Measurements from ENCODE around the gene OSBPL5. TPM values are rescaled to one million over a fixed set of nuclear protein-coding genes. Genes with fewer than 3 reads are reported as not detected.

OSBPL5 gene
- total RNA-seq, 1 donor from 2014 or later, result 62.9 TPM

- no peak for DNase-seq (ENCODE audit: low read depth in 2 of 2)
Measured at GRCh38 chr11:3164552-3165151, 458 bp downstream of the OSBPL5 start.

GRCh38 chr11:3164138-3164551, 965 bp downstream of the OSBPL5 start:
- no peak for DNase-seq (ENCODE audit: low read depth in 2 of 2)

GRCh38 chr11:3163241-3163981, 1.7 kb downstream of the OSBPL5 start:
- no peak for DNase-seq (ENCODE audit: low read depth in 2 of 2)

DNA sequence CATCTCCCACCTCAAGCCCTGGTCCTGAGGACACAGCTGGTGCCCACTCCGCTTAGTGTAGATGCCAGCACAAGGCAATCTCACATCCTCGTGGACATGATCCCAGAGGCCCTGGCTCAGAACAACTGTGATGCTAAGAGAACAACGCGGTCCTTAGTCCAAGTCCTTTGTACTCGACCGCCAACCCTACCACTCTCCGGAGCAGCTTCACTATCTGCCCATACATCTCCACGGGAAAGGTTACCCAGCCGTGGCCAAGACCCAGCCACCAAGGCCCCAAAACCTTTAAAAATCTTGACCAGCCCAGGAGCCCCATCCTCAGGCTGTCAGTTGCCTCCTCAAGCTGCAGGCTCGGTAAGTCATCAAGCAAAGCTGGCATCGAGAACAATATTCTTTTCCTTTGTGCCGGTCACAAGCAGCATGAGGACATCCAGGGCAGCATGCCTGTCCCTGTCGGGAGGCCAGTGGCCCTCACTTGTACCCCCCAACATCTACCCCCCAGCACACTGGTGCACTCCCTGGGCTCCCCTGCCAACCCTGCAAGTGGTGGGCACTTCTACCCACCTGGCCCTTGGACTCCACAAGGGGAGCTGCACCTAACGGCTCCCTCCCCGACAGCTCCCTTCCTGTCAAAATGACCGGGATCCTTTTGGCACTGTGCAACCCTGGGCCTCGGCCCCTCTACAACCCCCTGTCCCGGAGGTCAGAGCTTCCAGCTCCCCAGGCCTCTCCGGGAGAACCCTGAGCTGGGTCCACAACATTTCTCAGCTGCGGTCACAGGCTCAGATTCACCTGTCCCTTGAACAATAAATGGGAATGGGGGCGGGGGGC, 2.5 kb downstream of the OSBPL5 start:
- DNase-seq (ENCODE audit: low read depth in 2 of 2), result no peak

GRCh38 chr11:3161720-3162409, 3.2 kb downstream of the OSBPL5 start:
- no peak for DNase-seq (ENCODE audit: low read depth in 2 of 2)

- peak; percentile 48 to 75 for DNase-seq (ENCODE audit: low read depth in 2 of 2)
Measured at GRCh38 chr11:3161309-3161708, 3.8 kb downstream of the OSBPL5 start.

GRCh38 chr11:3160252-3161031, 4.7 kb downstream of the OSBPL5 start:
- peak; percentile 90 to 93 for DNase-seq (ENCODE audit: low read depth in 2 of 2)

- peak in 1 of 2 donors; percentile 33 for DNase-seq (ENCODE audit: low read depth in 2 of 2)
Measured at GRCh38 chr11:3159296-3160190, 5.6 kb downstream of the OSBPL5 start.

- no peak for DNase-seq (ENCODE audit: low read depth in 2 of 2)
Measured at GRCh38 chr11:3158821-3159220, 6.3 kb downstream of the OSBPL5 start.

- DNase-seq (ENCODE audit: low read depth in 2 of 2), result no peak
Measured at GRCh38 chr11:3158131-3158591, 6.9 kb downstream of the OSBPL5 start.

GRCh38 chr11:3157381-3158130, 7.6 kb downstream of the OSBPL5 start:
- no peak for DNase-seq (ENCODE audit: low read depth in 2 of 2)

- no peak for DNase-seq (ENCODE audit: low read depth in 2 of 2)
Measured at GRCh38 chr11:3156661-3157311, 8.3 kb downstream of the OSBPL5 start.

DNA sequence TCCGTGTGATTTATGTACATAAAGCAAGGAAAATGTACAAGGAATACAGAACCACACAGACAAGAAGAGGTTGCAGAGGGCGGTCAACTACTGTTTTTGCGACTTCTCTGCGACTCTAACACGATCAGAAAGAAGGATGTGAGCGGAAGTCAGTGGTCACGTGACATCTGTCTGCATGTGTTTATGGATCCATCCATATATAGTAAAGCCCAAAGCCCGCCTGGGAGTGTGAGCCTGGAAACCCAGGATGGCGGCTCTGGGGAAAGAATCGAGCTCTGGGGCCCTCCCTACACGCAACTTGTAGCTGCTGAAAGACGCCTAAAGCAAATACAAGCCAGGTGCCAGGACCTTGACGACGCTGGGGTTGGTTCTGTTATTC, 8.8 kb downstream of the OSBPL5 start:
- DNase-seq (ENCODE audit: low read depth in 2 of 2), result no peak

DNA sequence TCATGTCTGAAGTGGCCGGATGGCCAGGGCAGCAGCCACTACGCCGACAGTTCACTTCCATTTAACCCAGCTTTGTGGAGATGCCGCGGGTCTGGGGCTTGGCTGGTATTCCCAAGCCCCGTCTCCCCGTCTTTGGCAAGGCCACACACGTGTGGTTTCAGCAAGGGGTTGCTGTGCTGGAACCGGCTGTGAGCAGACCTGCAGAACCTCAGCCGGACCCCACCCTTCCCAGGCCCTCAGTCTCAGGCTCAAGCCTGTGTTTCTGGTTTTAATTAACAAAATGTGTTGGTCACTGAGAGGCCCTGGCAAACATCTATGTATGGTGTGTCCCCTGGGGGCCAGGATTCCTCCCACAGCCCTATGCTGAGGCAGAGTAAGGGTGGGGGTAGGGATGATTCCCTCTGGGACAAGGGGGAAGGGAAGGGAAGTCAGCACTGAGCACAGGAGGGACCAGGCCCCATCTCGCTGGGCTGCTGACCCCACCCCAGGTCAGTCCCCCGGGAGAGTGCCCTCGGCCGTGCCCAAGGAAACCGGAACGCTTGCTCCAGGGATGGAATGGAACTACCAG, 9.3 kb downstream of the OSBPL5 start:
- no peak for DNase-seq (ENCODE audit: low read depth in 2 of 2)

- DNase-seq (ENCODE audit: low read depth in 2 of 2), result no peak
Measured at GRCh38 chr11:3155216-3155615, 9.9 kb downstream of the OSBPL5 start.

GRCh38 chr11:3154001-3154599, 11.0 kb downstream of the OSBPL5 start:
- no peak for DNase-seq (ENCODE audit: low read depth in 2 of 2)

DNA sequence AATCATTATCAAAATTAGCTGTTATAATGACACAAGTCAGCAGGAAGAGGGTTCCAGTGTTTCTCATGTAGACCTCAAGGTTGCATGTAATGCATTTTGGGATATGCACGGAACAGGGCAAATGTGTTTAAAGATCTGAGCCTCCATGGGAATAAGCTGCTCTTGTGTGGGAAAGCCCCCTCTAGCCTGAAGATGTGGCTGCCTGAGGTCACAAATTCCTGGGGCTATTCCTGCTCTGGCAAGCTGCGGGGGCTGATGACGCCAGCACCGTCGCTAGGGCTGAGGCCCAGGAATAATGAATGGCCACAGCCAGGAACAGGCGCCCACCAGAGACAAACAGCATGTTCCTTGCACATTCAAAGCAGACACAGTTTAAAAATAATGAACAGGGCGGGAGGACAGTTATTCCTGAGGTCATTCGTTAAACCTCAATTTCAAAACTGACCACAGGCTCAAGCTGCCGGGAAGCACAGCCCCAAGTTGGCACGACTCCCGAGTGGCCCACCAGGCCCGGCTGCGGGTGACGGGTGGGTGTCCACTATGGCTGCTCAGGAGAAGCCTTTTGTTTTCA, 11.7 kb downstream of the OSBPL5 start:
- peak in 1 of 2 donors; percentile 26 for DNase-seq (ENCODE audit: low read depth in 2 of 2)

All from lung microvascular endothelial cell (primary cell).